ENCODE measurements around the gene GALNT17. TPM values are rescaled to one million over a fixed set of nuclear protein-coding genes. Genes with fewer than 3 reads are reported as not detected.
"Not testable (repeated sequence)": the region's sequence is repeated elsewhere in the genome, so short reads cannot be mapped to it uniquely, and the experiment has no call there.

Gene GALNT17
- total RNA-seq, 1 experiment from 2014 or later, result 0.06 TPM

DNA sequence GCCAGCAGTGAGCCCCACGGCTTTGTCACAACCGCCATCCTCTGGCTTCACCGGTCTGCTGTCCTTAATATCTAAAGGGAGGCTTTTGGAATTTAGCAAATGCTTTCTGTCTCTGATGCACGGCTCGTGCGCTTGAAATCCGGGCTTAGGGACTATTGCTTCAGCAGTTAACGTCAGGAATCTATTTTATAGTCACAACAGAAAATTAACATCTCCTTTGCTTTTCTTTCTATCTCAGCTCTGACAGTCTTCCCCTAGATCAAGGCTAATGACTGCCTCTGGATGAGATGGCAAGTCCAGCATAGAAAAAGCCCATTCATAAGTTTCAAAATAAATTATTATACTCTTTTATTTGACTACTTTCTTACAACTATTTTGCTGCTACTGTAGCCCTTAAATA lies 423.8 kb downstream of the GALNT17 start:
- DNase-seq (ENCODE audit: low read depth), result no peak

- DNase-seq (ENCODE audit: low read depth), result no peak
These were observed 427.1 kb downstream of the GALNT17 start for GRCh38 chr7:71558806-71559613.

- DNase-seq (ENCODE audit: low read depth), result no peak
These were observed 428.5 kb downstream of the GALNT17 start for GRCh38 chr7:71560354-71560995.

DNA sequence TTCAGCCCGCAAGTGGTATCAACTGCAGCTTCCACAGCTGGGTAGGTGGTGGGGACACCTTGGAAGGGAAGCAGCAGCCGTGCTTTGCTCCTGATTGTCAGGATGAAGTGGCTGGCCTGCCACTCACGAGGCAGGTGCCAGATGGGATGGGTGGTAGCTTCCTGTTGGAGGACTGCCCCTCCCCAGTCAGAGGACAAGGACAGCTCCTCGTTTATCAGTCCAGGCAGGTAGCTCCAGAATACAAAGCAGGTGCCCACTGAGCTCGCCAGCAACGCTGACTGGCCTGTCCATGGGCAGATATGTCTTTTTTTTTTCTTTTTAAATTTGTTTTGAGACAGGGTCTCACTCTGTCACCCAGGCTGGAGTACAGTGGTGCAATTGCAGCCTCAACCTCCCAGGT lies 431.3 kb downstream of the GALNT17 start:
- DNase-seq (ENCODE audit: low read depth), result no peak

GRCh38 chr7:71566376-71566775 lies 434.4 kb downstream of the GALNT17 start:
- no peak for DNase-seq (ENCODE audit: low read depth)

- DNase-seq (ENCODE audit: low read depth), result no peak
These were observed 435.0 kb downstream of the GALNT17 start for GRCh38 chr7:71566991-71567390.

GRCh38 chr7:71574153-71574860 lies 442.4 kb downstream of the GALNT17 start:
- no peak for DNase-seq (ENCODE audit: low read depth)

DNA sequence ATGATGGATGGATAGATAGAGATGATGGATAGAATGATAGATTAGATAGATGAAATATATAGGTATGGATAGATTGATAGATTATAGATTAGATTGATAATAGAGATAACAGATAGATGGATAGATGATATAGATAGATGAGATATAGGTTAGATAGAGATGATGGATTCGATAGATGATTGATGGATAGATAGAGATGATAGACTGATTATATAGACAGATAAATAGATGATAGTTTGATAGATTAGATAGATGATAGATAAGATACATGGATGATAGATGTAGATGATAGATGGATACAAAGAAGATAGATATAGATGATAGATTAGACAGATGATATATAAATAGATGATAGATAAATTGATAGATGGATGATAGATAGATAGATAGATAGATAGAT lies 448.1 kb downstream of the GALNT17 start:
- no peak for DNase-seq (ENCODE audit: low read depth)

DNA sequence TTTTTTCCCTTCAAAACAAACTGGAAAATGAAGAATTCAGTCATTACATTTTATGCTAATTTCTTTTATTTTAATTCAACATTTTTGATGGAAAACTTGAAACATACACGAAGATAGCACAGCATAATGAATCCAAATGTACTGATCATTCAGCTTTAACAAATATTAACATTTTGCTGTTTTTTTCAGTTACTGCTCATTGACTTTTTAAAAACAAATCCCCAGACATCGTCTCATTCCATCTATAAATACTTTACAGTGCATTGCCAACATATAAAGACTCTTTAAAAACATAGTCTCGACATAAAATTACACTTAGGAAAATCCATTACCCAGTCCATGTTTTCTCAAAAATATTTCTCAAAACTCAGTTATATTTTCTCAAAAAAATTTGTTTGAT lies 452.3 kb downstream of the GALNT17 start:
- no peak for DNase-seq (ENCODE audit: low read depth)

DNA sequence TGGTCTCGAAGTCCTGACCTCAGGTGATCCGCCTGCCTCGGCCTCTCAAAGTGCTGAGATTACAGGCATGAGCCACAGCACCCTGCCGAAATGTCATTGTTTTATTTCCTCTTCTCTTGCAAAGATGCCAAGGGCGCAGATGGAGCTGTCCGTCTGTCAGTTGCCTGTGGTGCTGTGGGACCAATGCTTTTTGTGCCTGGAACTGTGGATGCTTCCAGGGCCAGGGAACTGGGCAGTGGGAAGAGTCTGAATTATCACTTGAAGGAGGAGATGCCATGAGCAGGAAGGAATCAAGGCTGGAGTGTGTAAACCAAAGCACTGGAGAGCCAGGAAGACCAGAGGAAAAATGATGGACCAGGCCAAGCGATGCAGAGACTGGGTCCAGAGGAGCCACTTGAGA lies 459.9 kb downstream of the GALNT17 start:
- no peak for DNase-seq (ENCODE audit: low read depth)

DNA sequence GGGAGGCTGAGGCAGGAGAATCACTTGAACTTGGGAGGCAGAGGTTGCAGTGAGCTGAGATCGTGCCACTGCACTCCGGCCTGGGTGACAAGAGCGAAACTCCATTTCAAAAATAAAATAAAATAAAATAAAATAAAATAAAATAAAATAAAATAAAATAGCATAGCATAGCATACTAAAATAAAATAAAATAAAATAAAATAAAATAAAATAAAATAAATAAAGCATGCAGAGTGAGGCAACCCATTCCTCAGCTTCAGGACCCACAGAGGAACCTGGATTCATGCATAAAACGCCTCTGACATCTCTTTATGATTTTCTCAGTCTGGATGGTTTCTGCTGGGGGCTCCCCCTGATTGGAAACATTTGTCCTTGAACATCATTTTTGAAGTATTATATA lies 460.4 kb downstream of the GALNT17 start:
- DNase-seq (ENCODE audit: low read depth), result not testable (repeated sequence)

DNA sequence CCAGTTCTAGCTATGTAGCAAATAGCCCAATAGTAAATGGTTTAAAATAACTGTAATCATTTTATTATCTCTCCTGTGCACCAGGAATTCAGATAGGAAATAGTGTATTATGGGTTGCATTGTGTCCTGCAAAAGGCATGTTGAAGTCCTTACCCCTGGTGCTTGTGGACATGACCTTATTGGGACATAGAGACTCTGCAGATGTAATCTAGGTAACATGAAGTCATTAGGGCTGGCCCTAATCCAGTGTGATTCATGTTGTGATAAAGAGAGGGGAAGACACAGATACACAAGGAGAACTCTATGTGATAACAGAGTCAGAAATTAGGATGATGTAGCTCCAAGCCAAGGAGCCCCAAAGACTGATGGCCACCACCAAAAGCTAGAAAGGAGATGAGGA lies 462.8 kb downstream of the GALNT17 start:
- no peak for DNase-seq (ENCODE audit: low read depth)

- DNase-seq (ENCODE audit: low read depth), result no peak
These were observed 463.2 kb downstream of the GALNT17 start for GRCh38 chr7:71595176-71595575.

GRCh38 chr7:71598553-71598952 lies 466.6 kb downstream of the GALNT17 start:
- no peak for DNase-seq (ENCODE audit: low read depth)

- DNase-seq (ENCODE audit: low read depth), result no peak
These were observed 469.9 kb downstream of the GALNT17 start for GRCh38 chr7:71601851-71602250.

GRCh38 chr7:71604818-71605414 lies 473.0 kb downstream of the GALNT17 start:
- peak; percentile 77 for DNase-seq (ENCODE audit: low read depth)

DNA sequence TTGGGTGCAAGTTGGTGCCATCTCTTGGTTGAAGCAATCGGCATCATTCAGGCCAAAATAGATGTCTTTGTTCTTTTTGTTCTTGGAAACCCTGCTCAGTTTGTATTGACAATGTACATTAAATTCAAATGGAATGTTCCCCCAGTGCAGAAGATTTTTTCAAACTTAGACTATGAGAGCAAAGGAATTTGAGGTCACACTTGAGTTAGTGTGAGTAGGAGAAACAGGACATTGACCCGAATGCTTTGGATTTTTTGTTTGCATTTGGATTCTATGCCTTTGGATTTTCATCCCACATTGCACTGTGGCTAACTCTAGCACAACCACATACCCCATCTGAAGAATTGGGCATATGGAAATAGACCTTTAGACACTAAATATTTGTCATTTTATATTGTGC lies 480.0 kb downstream of the GALNT17 start:
- no peak for DNase-seq (ENCODE audit: low read depth)

- DNase-seq (ENCODE audit: low read depth), result no peak
These were observed 481.0 kb downstream of the GALNT17 start for GRCh38 chr7:71612911-71613310.

DNA sequence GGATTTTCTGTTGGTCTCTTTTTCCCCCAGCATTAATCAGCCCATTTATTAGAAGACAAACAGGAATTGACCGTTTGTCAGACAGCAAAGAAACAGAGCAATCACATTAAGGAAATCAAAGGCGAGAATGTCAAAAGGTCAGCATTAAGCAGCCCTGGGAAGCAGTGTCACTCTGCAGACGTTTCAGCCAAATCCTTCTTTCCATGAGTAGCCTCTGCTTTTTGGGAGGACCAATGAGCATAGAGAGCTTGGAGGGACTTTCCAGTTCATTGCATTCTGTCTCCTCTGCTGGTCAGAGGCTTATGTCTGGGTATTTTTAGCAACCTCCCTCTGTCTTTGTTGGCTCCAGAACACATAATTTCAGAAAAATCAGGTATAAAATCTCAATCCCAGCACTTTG lies 481.4 kb downstream of the GALNT17 start:
- no peak for DNase-seq (ENCODE audit: low read depth)

- peak; percentile 30 for DNase-seq (ENCODE audit: low read depth)
These were observed 483.1 kb downstream of the GALNT17 start for GRCh38 chr7:71615017-71615416.

DNA sequence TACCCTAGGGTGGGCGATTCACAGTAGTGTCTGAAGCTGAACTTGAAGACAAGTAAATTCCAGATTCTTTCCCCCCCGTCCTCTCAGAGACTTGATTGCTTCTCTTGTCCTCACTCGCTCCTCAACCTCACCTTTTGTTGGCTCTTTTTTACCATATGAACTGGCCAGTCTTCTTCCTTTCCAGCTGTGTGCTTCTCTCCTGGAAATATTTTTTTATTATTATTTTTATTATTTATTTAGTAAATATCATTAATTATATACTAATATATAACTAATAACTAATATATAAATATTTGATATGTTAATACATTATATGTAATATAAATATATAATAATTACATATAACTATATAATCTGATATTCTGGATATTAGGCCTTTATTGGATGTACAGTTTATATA lies 484.3 kb downstream of the GALNT17 start:
- DNase-seq (ENCODE audit: low read depth), result no peak

DNA sequence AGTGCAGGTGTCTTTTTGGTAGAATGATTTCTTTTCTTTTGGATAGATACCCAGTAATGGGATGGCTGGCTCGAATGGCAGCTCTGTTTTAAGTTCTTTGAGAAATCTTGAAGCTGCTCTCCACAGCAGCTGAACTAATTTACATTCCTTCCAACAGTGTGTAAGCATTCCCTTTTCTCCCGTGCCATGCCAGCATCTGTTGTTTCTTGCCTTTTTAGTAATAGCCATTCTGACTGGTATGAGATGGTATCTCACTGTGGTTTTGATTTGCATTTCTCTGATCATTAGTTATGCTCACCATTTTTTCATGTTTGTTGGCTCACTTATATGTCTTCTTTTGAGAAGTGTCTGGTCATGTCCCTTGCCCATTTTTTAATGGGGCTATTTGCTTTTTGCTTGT lies 486.3 kb downstream of the GALNT17 start:
- peak; percentile 88 for DNase-seq (ENCODE audit: low read depth)

Data from LHCN-M2 (cell line).